ENCODE data around the gene GLOD4. TPM values are rescaled to one million over a fixed set of nuclear protein-coding genes. Genes with fewer than 3 reads are reported as not detected.

The GLOD4 gene
- total RNA-seq, 1 donor = 40.2 TPM

GRCh38 chr17:740240-741017 is 41.7 kb downstream of the GLOD4 start:
- no peak for DNase-seq (ENCODE audit: low read depth)
- H3K4me3 ChIP-seq (ENCODE audit: low read depth, low read length) = no peak overlapping the region
- no peak for TF ChIP-seq CTCF (IDR thresholded peaks at IDR 0.05; ENCODE audit: insufficient read depth, low read depth, low read length)

- no peak overlapping the region for H3K4me3 ChIP-seq (ENCODE audit: low read depth, low read length)
- TF ChIP-seq CTCF (IDR thresholded peaks at IDR 0.05; ENCODE audit: insufficient read depth, low read depth, low read length) = no peak
- no peak for DNase-seq (ENCODE audit: low read depth)
These were observed 44.4 kb downstream of the GLOD4 start for GRCh38 chr17:737561-738113.

- no peak for TF ChIP-seq CTCF (IDR thresholded peaks at IDR 0.05; ENCODE audit: insufficient read depth, low read depth, low read length)
- peak overlapping the region; percentile 75 for H3K4me3 ChIP-seq (ENCODE audit: low read depth, low read length)
- no peak for DNase-seq (ENCODE audit: low read depth)
These were observed 48.3 kb downstream of the GLOD4 start for GRCh38 chr17:733743-734142.

GRCh38 chr17:732902-733720 is 49.0 kb downstream of the GLOD4 start:
- DNase-seq (ENCODE audit: low read depth) = peak; percentile 26
- H3K4me3 ChIP-seq (ENCODE audit: low read depth, low read length) = peak overlapping the region; percentile 75
- TF ChIP-seq CTCF (IDR thresholded peaks at IDR 0.05; ENCODE audit: insufficient read depth, low read depth, low read length) = no peak

- peak within 1 kb of the TSS; percentile 75 for H3K4me3 ChIP-seq (ENCODE audit: low read depth, low read length)
- no peak for TF ChIP-seq CTCF (IDR thresholded peaks at IDR 0.05; ENCODE audit: insufficient read depth, low read depth, low read length)
- peak; percentile 66 for DNase-seq (ENCODE audit: low read depth)
These were observed 49.8 kb downstream of the GLOD4 start, which contains the start of gene TLCD3A for GRCh38 chr17:732067-732901. TSS of gene TLCD3A (plus strand) at chr17:732596. CDS start at chr17:732648, 52 bp downstream.

GRCh38 chr17:731644-732066 is 50.4 kb downstream of the GLOD4 start:
- H3K4me3 ChIP-seq (ENCODE audit: low read depth, low read length) = peak overlapping the region; percentile 75
- no peak for TF ChIP-seq CTCF (IDR thresholded peaks at IDR 0.05; ENCODE audit: insufficient read depth, low read depth, low read length)
- peak; percentile 28 for DNase-seq (ENCODE audit: low read depth)
